Measurements from ENCODE around the gene KRTCAP3.
"Not testable (repeated sequence)": the region's sequence is repeated elsewhere in the genome, so short reads cannot be mapped to it uniquely, and the experiment has no call there.

KRTCAP3 gene

DNA sequence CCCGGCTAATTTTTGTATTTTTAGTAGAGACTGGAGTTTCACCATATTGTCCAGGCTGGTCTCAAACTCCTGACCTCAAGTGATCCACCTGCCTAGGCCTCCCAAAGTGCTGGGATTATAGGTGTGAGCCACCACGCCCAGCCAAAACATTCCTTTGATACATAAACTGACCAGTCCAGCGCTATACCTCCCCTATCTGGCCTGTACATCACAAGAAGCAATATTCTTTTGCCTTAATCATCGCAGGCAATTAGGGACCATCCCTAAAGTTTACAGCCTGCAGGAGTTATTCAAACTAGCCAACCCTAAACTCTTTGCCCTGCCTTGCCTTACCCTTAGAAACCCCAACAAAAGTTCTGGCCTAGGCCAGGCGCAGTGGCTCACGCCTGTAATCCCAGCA is 26.0 kb upstream of the KRTCAP3 start:
- TF ChIP-seq, protein P1, sequence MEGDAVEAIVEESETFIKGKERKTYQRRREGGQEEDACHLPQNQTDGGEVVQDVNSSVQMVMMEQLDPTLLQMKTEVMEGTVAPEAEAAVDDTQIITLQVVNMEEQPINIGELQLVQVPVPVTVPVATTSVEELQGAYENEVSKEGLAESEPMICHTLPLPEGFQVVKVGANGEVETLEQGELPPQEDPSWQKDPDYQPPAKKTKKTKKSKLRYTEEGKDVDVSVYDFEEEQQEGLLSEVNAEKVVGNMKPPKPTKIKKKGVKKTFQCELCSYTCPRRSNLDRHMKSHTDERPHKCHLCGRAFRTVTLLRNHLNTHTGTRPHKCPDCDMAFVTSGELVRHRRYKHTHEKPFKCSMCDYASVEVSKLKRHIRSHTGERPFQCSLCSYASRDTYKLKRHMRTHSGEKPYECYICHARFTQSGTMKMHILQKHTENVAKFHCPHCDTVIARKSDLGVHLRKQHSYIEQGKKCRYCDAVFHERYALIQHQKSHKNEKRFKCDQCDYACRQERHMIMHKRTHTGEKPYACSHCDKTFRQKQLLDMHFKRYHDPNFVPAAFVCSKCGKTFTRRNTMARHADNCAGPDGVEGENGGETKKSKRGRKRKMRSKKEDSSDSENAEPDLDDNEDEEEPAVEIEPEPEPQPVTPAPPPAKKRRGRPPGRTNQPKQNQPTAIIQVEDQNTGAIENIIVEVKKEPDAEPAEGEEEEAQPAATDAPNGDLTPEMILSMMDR (conservative IDR thresholded peaks at IDR 0.05; ENCODE audit: low read depth, low read length) = no peak
- H3K27ac ChIP-seq = no peak overlapping the region
- no peaks in the 10 kb centered on the region for H3K4me1 ChIP-seq (ENCODE audit: low read depth, poor library complexity, severe bottlenecking)
- H3K27me3 ChIP-seq (ENCODE audit: insufficient read depth, low read depth) = no peaks in the 10 kb centered on the region
- no peak overlapping the region for H3K4me3 ChIP-seq (IDR thresholded peaks at IDR 0.05; ENCODE audit: insufficient read depth, low read depth, low read length)
- H3K9ac ChIP-seq = no peak overlapping the region
- H3K36me3 ChIP-seq (ENCODE audit: insufficient read depth) = no peaks in the 10 kb centered on the region
- H2AFZ ChIP-seq (ENCODE audit: low read depth) = no peak overlapping the region
- no peaks in the 10 kb centered on the region for H3K79me2 ChIP-seq (ENCODE audit: insufficient read depth, low read depth)
- no peaks in the 10 kb centered on the region for H4K20me1 ChIP-seq (ENCODE audit: insufficient read depth)
- H3K4me2 ChIP-seq = no peak overlapping the region

DNA sequence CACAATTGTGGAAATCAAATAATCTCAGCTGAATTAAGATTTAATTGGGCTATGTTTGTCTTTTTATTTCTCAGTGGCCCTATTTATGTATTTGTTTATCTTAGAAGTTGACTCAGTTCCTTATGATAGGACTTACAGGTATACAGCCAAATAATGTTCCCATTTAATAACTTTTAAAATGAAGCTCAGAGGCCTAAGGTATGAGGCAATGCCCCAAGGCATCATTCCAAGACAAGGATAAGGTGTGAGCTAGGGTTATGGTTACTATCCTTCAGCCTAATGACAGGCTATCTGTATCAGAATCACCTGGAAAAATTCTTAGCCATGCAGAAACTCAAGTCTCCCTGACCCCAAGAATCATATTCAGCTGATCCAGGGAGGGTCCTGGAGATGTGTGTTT is 21.2 kb upstream of the KRTCAP3 start:
- no peaks in the 10 kb centered on the region for H3K27me3 ChIP-seq (ENCODE audit: insufficient read depth, low read depth)
- TF ChIP-seq, protein P1 (conservative IDR thresholded peaks at IDR 0.05; ENCODE audit: low read depth, low read length) = no peak
- no peaks in the 10 kb centered on the region for H3K79me2 ChIP-seq (ENCODE audit: insufficient read depth, low read depth)
- no peak overlapping the region for H2AFZ ChIP-seq (ENCODE audit: low read depth)
- no peaks in the 10 kb centered on the region for H3K36me3 ChIP-seq (ENCODE audit: insufficient read depth)
- no peak overlapping the region for H3K9ac ChIP-seq
- no peak overlapping the region for H3K4me3 ChIP-seq (IDR thresholded peaks at IDR 0.05; ENCODE audit: insufficient read depth, low read depth, low read length)
- H4K20me1 ChIP-seq (ENCODE audit: insufficient read depth) = no peaks in the 10 kb centered on the region
- no peak overlapping the region for H3K27ac ChIP-seq
- H3K4me1 ChIP-seq (ENCODE audit: low read depth, poor library complexity, severe bottlenecking) = no peaks in the 10 kb centered on the region
- no peak overlapping the region for H3K4me2 ChIP-seq

DNA sequence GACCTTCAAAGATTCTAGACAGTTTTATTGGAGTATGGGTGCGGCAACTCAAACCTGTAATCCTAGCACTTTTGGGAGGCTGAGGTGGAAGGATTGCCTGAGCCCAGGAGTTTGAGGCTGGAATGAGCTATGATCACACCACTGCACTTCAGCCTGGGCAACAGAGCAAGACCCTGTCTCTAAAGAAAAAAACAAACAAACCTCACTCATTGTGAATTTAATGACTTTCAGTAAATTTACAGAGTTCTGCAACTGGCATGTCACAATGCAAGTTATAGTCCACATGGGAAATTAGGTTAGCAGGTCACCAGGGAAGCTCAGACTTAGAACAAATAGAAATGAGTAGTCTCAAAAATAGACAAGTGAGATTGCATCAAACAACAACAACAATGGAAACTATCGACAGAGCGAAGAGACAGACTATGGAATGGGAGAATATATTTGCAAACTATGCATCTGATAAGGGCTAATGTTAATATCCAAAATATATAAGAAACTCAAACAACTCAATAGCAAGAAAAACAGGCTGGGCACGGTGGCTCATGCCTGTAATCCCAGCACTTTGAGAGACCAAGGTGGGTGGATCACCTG is 20.4 kb upstream of the KRTCAP3 start:
- Histone ChIP-seq H3K79me2 (ENCODE audit: insufficient read depth, low read depth) (no peaks in the 10 kb centered on the region), H2AFZ (ENCODE audit: low read depth) (no peak overlapping the region), H3K27me3 (ENCODE audit: insufficient read depth, low read depth) (no peaks in the 10 kb centered on the region), H3K4me1 (ENCODE audit: low read depth, poor library complexity, severe bottlenecking) (no peaks in the 10 kb centered on the region), H4K20me1 (ENCODE audit: insufficient read depth) (no peaks in the 10 kb centered on the region), H3K4me3 (IDR thresholded peaks at IDR 0.05; ENCODE audit: insufficient read depth, low read depth, low read length) (no peak overlapping the region), H3K4me2 (no peak overlapping the region), H3K27ac (no peak overlapping the region), H3K36me3 (ENCODE audit: insufficient read depth) (no peaks in the 10 kb centered on the region), H3K9ac (no peak overlapping the region)
- TF ChIP-seq, protein P1 (conservative IDR thresholded peaks at IDR 0.05; ENCODE audit: low read depth, low read length) = no peak

DNA sequence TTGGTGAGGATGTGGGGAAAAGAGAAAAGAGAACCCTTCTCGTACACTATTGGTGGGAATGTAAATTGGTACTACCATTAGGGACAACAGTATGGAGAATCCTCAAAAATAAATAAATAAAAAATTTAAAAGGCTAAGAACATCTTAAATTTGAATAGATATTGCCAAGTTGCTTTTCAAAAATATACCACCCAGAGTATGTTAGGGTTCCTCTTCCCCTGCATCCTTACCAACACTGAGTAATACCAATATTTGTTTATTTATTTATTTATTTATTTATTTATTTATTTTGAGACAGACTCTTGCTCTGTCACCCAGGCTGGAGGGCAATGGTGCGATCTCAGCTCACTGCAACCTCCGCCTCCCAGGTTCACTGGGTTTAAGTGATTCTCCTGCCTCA is 19.2 kb upstream of the KRTCAP3 start:
- Histone ChIP-seq H3K4me2 (no peak overlapping the region), H3K27ac (no peak overlapping the region), H2AFZ (ENCODE audit: low read depth) (no peak overlapping the region), H3K4me3 (IDR thresholded peaks at IDR 0.05; ENCODE audit: insufficient read depth, low read depth, low read length) (no peak overlapping the region), H3K9ac (no peak overlapping the region), H3K4me1 (ENCODE audit: low read depth, poor library complexity, severe bottlenecking) (peaks cover 6% of the 10 kb centered on the region), H3K79me2 (ENCODE audit: insufficient read depth, low read depth) (no peaks in the 10 kb centered on the region), H3K27me3 (ENCODE audit: insufficient read depth, low read depth) (no peaks in the 10 kb centered on the region), H3K36me3 (ENCODE audit: insufficient read depth) (no peaks in the 10 kb centered on the region), H4K20me1 (ENCODE audit: insufficient read depth) (no peaks in the 10 kb centered on the region)
- TF ChIP-seq, protein P1 (conservative IDR thresholded peaks at IDR 0.05; ENCODE audit: low read depth, low read length) = no peak

DNA sequence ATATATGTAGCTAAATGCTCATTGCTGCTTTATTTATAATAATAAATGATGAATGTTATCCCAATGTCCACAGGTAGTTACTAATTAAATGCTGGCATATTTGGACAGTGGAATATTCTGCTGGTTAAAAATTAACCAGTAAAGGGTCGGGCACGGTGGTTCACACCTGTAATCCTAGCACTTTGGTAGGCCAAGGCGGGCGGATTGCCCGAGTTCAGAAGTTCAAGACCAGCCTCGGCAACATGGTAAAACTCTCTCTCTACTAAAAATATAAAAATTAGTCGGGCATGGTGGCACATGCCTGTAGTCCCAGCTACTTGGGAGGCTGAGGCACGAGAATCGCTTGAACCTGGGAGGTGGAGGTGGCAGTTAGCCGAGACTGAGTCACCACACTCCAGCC is 17.1 kb upstream of the KRTCAP3 start:
- H4K20me1 ChIP-seq (ENCODE audit: insufficient read depth); H3K9ac ChIP-seq; H3K4me2 ChIP-seq; H3K36me3 ChIP-seq (ENCODE audit: insufficient read depth); H2AFZ ChIP-seq (ENCODE audit: low read depth); H3K27me3 ChIP-seq (ENCODE audit: insufficient read depth, low read depth); H3K27ac ChIP-seq; H3K4me1 ChIP-seq (ENCODE audit: low read depth, poor library complexity, severe bottlenecking); H3K4me3 ChIP-seq (IDR thresholded peaks at IDR 0.05; ENCODE audit: insufficient read depth, low read depth, low read length); H3K79me2 ChIP-seq (ENCODE audit: insufficient read depth, low read depth): not testable (repeated sequence)

Data from KMS-11 (cell line).